C4-2B (cell line): ENCODE data around the gene EXOSC5.

ENCODE experiments used
- CTCF ChIP-seq: fragments of 450-650 bp; conservative IDR thresholded peaks from 2 replicates; pipeline ENCODE4 v1.5.1; 2017; ENCODE audit warnings: mild to moderate bottlenecking
- ZFX ChIP-seq: fragments of 450-650 bp; IDR thresholded peaks from 2 replicates; pipeline ENCODE4 v1.6.1; 2017

GRCh38 chr19:41416194-41416674 is 19.1 kb upstream of the EXOSC5 start:
- TF ChIP-seq CTCF (no peak), ZFX (no peak)
